ENCODE data around the gene MYH15. TPM values are rescaled to one million over a fixed set of nuclear protein-coding genes. Genes with fewer than 3 reads are reported as not detected.
"Not testable (repeated sequence)": the region's sequence is repeated elsewhere in the genome, so short reads cannot be mapped to it uniquely, and the experiment has no call there.

MYH15 gene
- total RNA-seq, 2 donors from 2014 or later: 0.18 to 0.53 TPM

DNA sequence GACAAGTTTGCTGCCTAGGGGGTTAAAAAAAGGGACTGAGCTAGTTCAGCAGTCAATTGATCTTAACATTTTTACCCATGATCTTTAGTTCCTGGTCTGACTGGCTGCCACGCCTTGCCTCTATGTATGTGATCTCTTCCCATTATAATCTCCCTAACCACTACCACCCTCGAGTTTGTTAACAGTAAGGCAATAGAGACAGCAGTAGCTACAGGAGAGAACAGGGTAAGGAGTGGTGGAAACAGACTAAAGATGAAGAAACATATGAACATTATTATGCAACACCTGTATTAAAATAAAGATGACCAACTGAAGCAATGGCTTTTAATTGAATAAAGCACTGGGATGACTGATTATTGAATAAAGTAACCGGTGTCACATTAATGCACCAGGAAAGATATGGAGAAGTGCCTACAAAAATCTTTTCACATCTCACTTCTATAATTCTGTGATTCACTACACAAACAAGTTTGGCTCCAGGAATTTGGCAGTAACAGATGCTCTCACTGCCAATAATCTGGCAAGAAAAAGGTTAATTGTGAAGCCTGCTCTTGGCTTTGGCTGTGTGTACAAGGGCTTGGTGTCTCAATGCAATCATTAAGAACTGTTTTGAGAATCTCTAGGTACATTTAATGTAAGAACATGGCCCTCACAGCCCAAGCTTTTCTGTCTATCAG, 118.3 kb downstream of the MYH15 start:
- Mint-ChIP-seq H3K27ac (no peak overlapping the region), H3K9me3 (no peaks in the 10 kb centered on the region), H3K36me3 (no peaks in the 10 kb centered on the region)
- ATAC-seq (no peak), DNase-seq (ENCODE audit: low spot score in 2 of 2) (no peak)

DNA sequence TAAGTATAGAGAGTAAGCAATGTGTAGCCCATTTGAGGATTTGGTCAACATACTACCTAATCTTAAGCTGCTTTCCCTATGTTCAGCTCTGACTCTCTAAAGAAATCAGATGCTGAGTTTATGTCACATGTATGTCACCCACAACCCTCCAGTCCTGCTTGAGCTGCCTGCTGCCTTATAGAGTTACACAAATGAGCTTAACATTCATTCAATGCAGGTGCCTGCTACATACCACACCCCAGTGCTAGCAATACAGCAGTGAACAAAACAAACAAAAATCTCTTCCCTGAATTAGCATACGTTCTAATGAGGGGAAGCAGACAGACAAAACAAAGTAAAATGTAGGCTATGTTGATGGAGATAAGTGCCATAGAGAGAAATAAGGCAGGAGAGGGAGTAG, 121.0 kb downstream of the MYH15 start:
- no peaks in the 10 kb centered on the region for H3K9me3 Mint-ChIP-seq
- H3K36me3 Mint-ChIP-seq: no peaks in the 10 kb centered on the region
- ATAC-seq (no peak), DNase-seq (ENCODE audit: low spot score in 2 of 2) (no peak)
- H3K27ac Mint-ChIP-seq: no peak overlapping the region

GRCh38 chr3:108388136-108389132, 122.0 kb downstream of the MYH15 start:
- Mint-ChIP-seq H3K36me3 (no peaks in the 10 kb centered on the region), H3K9me3 (no peaks in the 10 kb centered on the region), H3K27ac (no peak overlapping the region)
- peak; percentile 78 to 90 for ATAC-seq
- peak in 1 of 2 donors; percentile 13 for DNase-seq (ENCODE audit: low spot score in 2 of 2)

GRCh38 chr3:108387063-108387462, 123.3 kb downstream of the MYH15 start:
- H3K9me3 Mint-ChIP-seq: no peaks in the 10 kb centered on the region
- no peak overlapping the region for H3K27ac Mint-ChIP-seq
- no peak for ATAC-seq
- no peak for DNase-seq (ENCODE audit: low spot score in 2 of 2)
- H3K36me3 Mint-ChIP-seq: no peaks in the 10 kb centered on the region

- ATAC-seq (no peak), DNase-seq (ENCODE audit: low spot score in 2 of 2) (no peak)
- no peak overlapping the region for H3K27ac Mint-ChIP-seq
- H3K36me3 Mint-ChIP-seq: no peaks in the 10 kb centered on the region
- H3K9me3 Mint-ChIP-seq: no peaks in the 10 kb centered on the region
Measured at GRCh38 chr3:108383306-108383705, 127.1 kb downstream of the MYH15 start.

DNA sequence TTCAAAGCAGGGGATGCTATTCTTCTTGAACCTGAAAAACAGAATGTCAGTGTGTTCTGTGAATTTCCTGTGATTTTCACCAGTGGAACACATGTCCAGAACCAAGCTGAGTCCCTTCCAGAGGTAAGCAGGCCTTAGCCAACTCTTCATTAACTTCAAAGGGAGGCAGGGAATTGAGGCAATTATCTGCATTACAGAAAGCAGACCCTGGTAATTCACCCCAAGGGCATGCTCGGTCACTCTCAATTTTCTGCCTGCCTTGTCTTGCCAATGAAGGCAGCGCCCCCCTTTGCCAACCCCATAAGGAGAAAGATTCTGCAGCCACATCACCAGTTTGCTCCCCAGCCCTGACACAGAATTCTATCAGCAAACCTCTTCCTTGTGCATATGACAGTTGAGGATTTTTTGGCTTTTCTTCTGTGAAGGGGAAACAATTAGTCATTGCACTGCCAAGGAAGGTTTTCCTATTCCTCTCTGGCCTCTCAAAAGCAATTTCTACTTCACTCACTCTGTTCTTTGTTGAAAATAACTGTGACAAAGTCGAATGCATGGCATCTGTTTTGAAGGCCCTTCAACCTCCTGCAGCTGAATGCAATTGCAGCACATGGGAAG, 128.8 kb downstream of the MYH15 start:
- ATAC-seq: no peak
- no peak for DNase-seq (ENCODE audit: low spot score in 2 of 2)
- H3K9me3 Mint-ChIP-seq: no peaks in the 10 kb centered on the region
- H3K36me3 Mint-ChIP-seq: no peaks in the 10 kb centered on the region
- peak overlapping the region in 1 of 2 donors; percentile 37 for H3K27ac Mint-ChIP-seq

DNA sequence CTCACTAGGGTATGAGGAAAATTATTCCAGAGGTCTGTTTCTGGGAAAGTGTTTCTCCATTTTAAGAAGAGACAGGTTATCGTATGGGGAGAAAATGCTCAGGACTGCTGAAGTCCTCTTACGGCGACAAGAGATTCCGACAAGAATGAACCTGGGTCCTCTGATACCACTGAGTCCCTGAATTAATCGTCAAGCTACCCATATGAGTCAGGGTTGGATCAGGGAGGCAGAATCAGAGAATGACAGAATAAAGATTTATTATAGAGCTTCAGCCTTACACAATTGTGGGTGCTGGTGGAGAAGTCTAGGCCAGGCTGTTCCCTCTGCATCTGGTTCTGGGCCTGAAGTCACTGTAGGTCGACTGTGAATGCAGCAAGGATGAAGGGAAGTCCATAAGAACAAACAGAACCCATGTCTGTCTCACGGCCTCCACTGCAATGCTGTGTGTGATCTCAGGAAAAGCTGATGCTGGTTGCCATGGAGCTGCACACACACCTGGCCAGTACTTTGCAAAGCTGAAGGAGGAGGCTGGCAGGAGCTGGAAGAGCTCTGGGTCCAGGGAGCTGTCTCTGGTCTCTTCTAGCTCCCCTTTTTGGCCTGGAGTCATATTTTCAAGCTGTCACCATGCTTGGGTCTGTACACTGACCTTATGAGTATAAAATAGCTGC, 130.1 kb downstream of the MYH15 start:
- DNase-seq (ENCODE audit: low spot score in 2 of 2) (no peak), ATAC-seq (no peak)
- Mint-ChIP-seq H3K9me3 (no peaks in the 10 kb centered on the region), H3K36me3 (no peaks in the 10 kb centered on the region), H3K27ac (no peak overlapping the region)

DNA sequence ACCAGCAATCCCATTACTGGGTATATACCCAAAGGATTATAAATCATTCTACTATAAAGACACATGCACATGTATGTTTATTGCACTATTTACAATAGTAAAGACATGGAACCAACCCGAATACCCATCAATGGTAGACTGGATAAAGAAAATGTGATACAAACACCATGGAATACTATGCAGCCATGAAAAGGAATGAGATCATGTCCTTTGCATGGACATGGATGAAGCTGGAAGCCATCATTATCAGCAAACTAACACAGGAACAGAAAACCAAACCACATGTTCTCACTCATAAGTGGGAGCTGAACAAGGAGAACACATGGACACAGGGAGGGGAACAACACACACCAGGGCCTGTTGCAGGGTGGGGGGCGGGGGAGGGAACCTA, 131.4 kb downstream of the MYH15 start:
- DNase-seq (ENCODE audit: low spot score in 2 of 2); H3K36me3 Mint-ChIP-seq; ATAC-seq; H3K27ac Mint-ChIP-seq; H3K9me3 Mint-ChIP-seq: not testable (repeated sequence)

GRCh38 chr3:108378153-108378951, 132.0 kb downstream of the MYH15 start:
- ATAC-seq: no peak
- Mint-ChIP-seq H3K36me3 (no peaks in the 10 kb centered on the region), H3K27ac (no peak overlapping the region), H3K9me3 (no peaks in the 10 kb centered on the region)
- no peak for DNase-seq (ENCODE audit: low spot score in 2 of 2)

GRCh38 chr3:108377384-108377783, 133.0 kb downstream of the MYH15 start:
- Mint-ChIP-seq H3K27ac (no peak overlapping the region), H3K36me3 (no peaks in the 10 kb centered on the region), H3K9me3 (no peaks in the 10 kb centered on the region)
- ATAC-seq: no peak
- DNase-seq (ENCODE audit: low spot score in 2 of 2): no peak

GRCh38 chr3:108376026-108376425, 134.4 kb downstream of the MYH15 start:
- H3K9me3 Mint-ChIP-seq: no peaks in the 10 kb centered on the region
- DNase-seq (ENCODE audit: low spot score in 2 of 2) (no peak), ATAC-seq (no peak)
- H3K27ac Mint-ChIP-seq: no peak overlapping the region
- H3K36me3 Mint-ChIP-seq: no peaks in the 10 kb centered on the region

DNA sequence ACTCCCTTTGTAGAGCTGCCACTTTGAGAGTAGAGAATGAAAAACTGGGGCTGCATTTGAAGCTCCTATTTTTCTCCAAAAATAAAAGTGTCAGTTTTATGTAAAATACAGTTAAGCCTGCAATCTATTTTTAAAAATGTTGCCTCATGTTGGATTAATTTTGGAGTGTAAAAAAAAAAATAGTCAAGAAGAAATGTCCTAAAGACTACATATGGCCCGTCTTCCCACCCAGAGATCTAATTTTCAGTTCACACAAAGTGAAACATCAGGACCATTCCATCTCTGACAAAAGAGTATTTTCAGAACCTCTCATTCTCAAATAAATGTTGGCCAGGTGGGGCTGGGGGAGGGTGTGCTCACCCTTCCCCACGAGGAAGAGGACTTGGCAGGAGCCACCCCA, 151.4 kb downstream of the MYH15 start:
- Mint-ChIP-seq H3K36me3 (no peaks in the 10 kb centered on the region), H3K9me3 (no peaks in the 10 kb centered on the region), H3K27ac (no peak overlapping the region)
- ATAC-seq (no peak), DNase-seq (ENCODE audit: low spot score in 2 of 2) (no peak)

DNA sequence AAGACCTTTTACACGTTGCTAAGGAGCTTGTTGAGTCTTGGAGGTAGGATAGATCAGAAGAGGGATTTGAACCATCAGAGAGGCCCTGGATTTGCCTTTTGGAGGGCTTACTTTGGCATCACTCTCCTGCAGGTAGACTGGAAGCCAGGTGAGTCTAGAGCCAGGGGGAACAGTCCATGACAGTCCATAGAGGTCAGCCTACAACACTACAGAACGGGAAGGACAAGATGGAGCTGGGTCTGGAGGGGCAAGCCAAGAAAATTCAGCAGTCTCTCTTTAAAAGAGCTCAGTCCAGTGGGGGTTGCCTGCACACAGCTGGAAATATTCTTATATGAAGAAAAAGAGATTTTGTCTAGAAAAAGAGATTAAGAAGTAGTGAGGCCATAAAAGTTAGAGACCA, 153.4 kb downstream of the MYH15 start:
- Mint-ChIP-seq H3K9me3 (no peaks in the 10 kb centered on the region), H3K36me3 (no peaks in the 10 kb centered on the region), H3K27ac (peak overlapping the region in 1 of 2 donors; percentile 27)
- no peak for DNase-seq (ENCODE audit: low spot score in 2 of 2)
- no peak for ATAC-seq

DNA sequence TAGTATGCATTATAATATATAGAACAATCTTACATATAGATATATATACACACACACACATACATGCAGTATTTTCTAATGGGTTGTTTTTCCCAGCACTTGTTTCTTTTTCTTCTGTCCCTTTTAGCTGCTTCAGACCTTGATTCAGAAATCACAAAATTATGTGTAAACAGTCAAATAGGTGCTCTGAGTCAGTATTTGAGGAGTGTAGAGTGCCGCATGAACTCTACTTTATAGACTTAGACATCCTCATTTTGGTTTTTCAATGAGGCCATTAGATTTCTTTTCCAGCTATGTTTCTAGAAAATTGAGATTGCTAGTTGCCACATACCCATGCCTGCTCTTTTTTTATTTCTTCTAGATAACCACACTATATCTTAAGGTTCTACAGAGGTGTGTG, 155.8 kb downstream of the MYH15 start:
- Mint-ChIP-seq H3K9me3 (no peaks in the 10 kb centered on the region), H3K27ac (no peak overlapping the region), H3K36me3 (no peaks in the 10 kb centered on the region)
- DNase-seq (ENCODE audit: low spot score in 2 of 2): no peak
- no peak for ATAC-seq

- no peak overlapping the region for H3K27ac Mint-ChIP-seq
- no peak for DNase-seq (ENCODE audit: low spot score in 2 of 2)
- peaks cover 0 to 7% of the 10 kb centered on the region in 2 donors for H3K9me3 Mint-ChIP-seq
- ATAC-seq: no peak
- no peaks in the 10 kb centered on the region for H3K36me3 Mint-ChIP-seq
Measured at GRCh38 chr3:108352176-108352575, 158.2 kb downstream of the MYH15 start.

Measured in activated naive CD4-positive, alpha-beta T cell treated with anti-CD3 and anti-CD28 coated beads, Interleukin-2, amount 50 U/mL, for 72 hours (primary cell).